ENCODE data around the gene NFATC4.

The NFATC4 gene

GRCh38 chr14:24390701-24391468, 22.9 kb downstream of the NFATC4 start:
- no peak for DNase-seq

- no peak for DNase-seq
Observed at GRCh38 chr14:24392325-24393091, 24.5 kb downstream of the NFATC4 start.

- peak in 1 of 2 experiments; percentile 12 for DNase-seq
Observed at GRCh38 chr14:24394275-24394674, 26.3 kb downstream of the NFATC4 start.

- DNase-seq: peak; percentile 71 to 85
Observed at GRCh38 chr14:24395609-24396582, 27.9 kb downstream of the NFATC4 start.

GRCh38 chr14:24397639-24398292, 29.8 kb downstream of the NFATC4 start:
- no peak for DNase-seq

GRCh38 chr14:24398293-24398652, 30.3 kb downstream of the NFATC4 start:
- no peak for DNase-seq

- no peak for DNase-seq
Observed at GRCh38 chr14:24398653-24399446, 30.9 kb downstream of the NFATC4 start, which contains the start of gene NYNRIN. Gene NYNRIN (plus strand): TSS chr14:24399003. CDS start chr14:24399247, 244 bp downstream.

- DNase-seq: no peak
Observed at GRCh38 chr14:24399447-24399822, 31.5 kb downstream of the NFATC4 start.

- no peak for DNase-seq
Observed at GRCh38 chr14:24399999-24400718, 32.2 kb downstream of the NFATC4 start.

- no peak for DNase-seq
Observed at GRCh38 chr14:24401810-24402702, 34.1 kb downstream of the NFATC4 start.

- no peak for DNase-seq
Observed at GRCh38 chr14:24403294-24403998, 35.5 kb downstream of the NFATC4 start.

GRCh38 chr14:24404814-24405213, 36.8 kb downstream of the NFATC4 start:
- no peak for DNase-seq

- no peak for DNase-seq
Observed at GRCh38 chr14:24406416-24406815, 38.4 kb downstream of the NFATC4 start.

GRCh38 chr14:24407608-24408325, 39.8 kb downstream of the NFATC4 start:
- DNase-seq: no peak

GRCh38 chr14:24408764-24409163, 40.8 kb downstream of the NFATC4 start:
- DNase-seq: no peak

- no peak for DNase-seq
Observed at GRCh38 chr14:24409192-24409591, 41.2 kb downstream of the NFATC4 start.

GRCh38 chr14:24409956-24410355, 42.0 kb downstream of the NFATC4 start:
- no peak for DNase-seq

Measured in AML-193 (cell line).